A673 (cell line): ENCODE measurements around the gene SLC5A2.

Experiments used
- EZH2 ChIP-seq: fragments of 200-600 bp; sonication (generic); IDR thresholded peaks from 2 replicates; pipeline ENCODE4 v1.6.1; 2017; ENCODE audit warnings: borderline replicate concordance, low read depth, mild to moderate bottlenecking, mixed read lengths, antibody characterized with exemption, low read length; ENCODE audit not compliant: poor library complexity, severe bottlenecking
- TF ChIP-seq, protein P1 (sequence below): fragments of 300-800, 200-600 bp; sonication (generic); conservative IDR thresholded peaks from 2 replicates; pipeline ENCODE4 v1.5.1; 2017; ENCODE audit warnings: low read depth, mild to moderate bottlenecking, antibody characterized with exemption, low read length, moderate library complexity, mixed read lengths

DNA sequence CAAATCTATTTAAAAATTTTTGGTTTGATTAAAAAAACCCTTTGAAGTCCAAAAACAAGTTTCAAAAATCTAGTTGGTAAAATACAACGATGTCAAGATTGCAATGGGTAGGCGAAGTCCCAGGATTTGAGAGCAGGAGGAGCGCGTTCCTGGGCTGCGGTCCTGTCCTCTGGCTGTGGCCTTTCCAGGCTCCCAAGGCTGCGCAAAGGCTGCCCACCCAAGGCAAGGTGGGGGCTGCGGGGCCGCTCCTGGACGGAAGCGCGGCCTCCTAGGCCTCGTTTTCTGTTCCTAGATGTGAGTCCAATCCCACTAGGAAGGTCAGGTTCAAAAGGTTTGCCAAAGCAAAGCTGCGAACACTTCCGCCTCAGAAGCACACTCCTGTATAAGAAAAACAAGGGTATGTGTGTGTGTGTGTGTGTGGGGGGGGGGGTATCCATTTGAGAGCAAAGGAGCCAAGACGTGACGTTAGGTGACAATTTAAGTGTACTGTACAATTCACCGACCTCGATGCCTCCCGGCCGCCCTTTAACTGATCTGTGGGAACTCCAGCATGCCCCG, 54.0 kb downstream of the SLC5A2 start:
- TF ChIP-seq, protein P1, sequence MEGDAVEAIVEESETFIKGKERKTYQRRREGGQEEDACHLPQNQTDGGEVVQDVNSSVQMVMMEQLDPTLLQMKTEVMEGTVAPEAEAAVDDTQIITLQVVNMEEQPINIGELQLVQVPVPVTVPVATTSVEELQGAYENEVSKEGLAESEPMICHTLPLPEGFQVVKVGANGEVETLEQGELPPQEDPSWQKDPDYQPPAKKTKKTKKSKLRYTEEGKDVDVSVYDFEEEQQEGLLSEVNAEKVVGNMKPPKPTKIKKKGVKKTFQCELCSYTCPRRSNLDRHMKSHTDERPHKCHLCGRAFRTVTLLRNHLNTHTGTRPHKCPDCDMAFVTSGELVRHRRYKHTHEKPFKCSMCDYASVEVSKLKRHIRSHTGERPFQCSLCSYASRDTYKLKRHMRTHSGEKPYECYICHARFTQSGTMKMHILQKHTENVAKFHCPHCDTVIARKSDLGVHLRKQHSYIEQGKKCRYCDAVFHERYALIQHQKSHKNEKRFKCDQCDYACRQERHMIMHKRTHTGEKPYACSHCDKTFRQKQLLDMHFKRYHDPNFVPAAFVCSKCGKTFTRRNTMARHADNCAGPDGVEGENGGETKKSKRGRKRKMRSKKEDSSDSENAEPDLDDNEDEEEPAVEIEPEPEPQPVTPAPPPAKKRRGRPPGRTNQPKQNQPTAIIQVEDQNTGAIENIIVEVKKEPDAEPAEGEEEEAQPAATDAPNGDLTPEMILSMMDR: no peak
- no peak for TF ChIP-seq EZH2
